Trophoblast cell (in vitro differentiated cells and primary cell): ENCODE measurements around the gene SEZ6. TPM values are rescaled to one million over a fixed set of nuclear protein-coding genes. Genes with fewer than 3 reads are reported as not detected.

Experiments
- DNase-seq, 2 donors: peaks; one replicate each; pipeline ENCODE4 v3.0.0-alpha.2; 2016
- H2AFZ ChIP-seq: 2 replicates; pipeline ENCODE4 v1.6.1; 2013; ENCODE audit warnings: low read length, moderate library complexity, mild to moderate bottlenecking; ENCODE audit not compliant: insufficient read depth, poor library complexity
- H2AK5ac ChIP-seq: 2 replicates; pipeline ENCODE4 v1.6.1; 2013; ENCODE audit warnings: mild to moderate bottlenecking, low read length
- H2BK120ac ChIP-seq: 2 replicates; pipeline ENCODE4 v1.6.1; 2013; ENCODE audit warnings: low read length, mild to moderate bottlenecking, moderate library complexity; ENCODE audit not compliant: insufficient read depth, poor library complexity
- H2BK12ac ChIP-seq: 2 replicates; pipeline ENCODE4 v1.6.1; 2013; ENCODE audit warnings: mild to moderate bottlenecking, low read length, moderate library complexity
- H2BK5ac ChIP-seq: 2 replicates; pipeline ENCODE4 v1.6.1; 2013; ENCODE audit warnings: low read length, low read depth, moderate library complexity, mild to moderate bottlenecking; ENCODE audit not compliant: poor library complexity
- H3K14ac ChIP-seq: 2 replicates; pipeline ENCODE4 v1.6.1; 2013; ENCODE audit warnings: mild to moderate bottlenecking, low read length
- H3K18ac ChIP-seq: 2 replicates; pipeline ENCODE4 v1.6.1; 2013; ENCODE audit warnings: mild to moderate bottlenecking, low read length
- H3K23ac ChIP-seq: 2 replicates; pipeline ENCODE4 v1.6.1; 2013; ENCODE audit warnings: low read length
- H3K27ac ChIP-seq: 2 replicates; pipeline ENCODE4 v1.5.1; 2013; ENCODE audit warnings: low read depth, mild to moderate bottlenecking, inconsistent platforms, low read length, moderate library complexity
- H3K27me3 ChIP-seq: 2 replicates; pipeline ENCODE4 v1.6.1; 2013; ENCODE audit warnings: inconsistent platforms, mild to moderate bottlenecking, low read length, moderate library complexity; ENCODE audit not compliant: insufficient read depth
- H3K36me3 ChIP-seq, 2 experiments: 1 replicate in 1 of 2; 2 replicates in 1 of 2; pipeline ENCODE4 v1.6.1; 2013; ENCODE audit warnings: low read length in 2 of 2, mild to moderate bottlenecking in 2 of 2, moderate library complexity in 1 of 2; ENCODE audit not compliant: insufficient read depth in 2 of 2, control insufficient read depth in 1 of 2
- H3K4ac ChIP-seq: 2 replicates; pipeline ENCODE4 v1.6.1; 2013; ENCODE audit warnings: low read depth, mild to moderate bottlenecking, low read length, moderate library complexity
- H3K4me1 ChIP-seq, 2 experiments: 1 replicate in 1 of 2; 2 replicates in 1 of 2; pipeline ENCODE4 v1.6.1; 2013; ENCODE audit warnings: low read length in 2 of 2, mild to moderate bottlenecking in 2 of 2, moderate library complexity in 1 of 2; ENCODE audit not compliant: insufficient read depth in 2 of 2, control insufficient read depth in 1 of 2
- H3K4me2 ChIP-seq: 2 replicates; pipeline ENCODE4 v1.6.1; 2013; ENCODE audit warnings: inconsistent platforms, mild to moderate bottlenecking, low read length, moderate library complexity
- H3K4me3 ChIP-seq: 2 replicates; pipeline ENCODE4 v1.5.1; 2013; ENCODE audit warnings: mild to moderate bottlenecking, low read depth, low read length, inconsistent platforms
- H3K79me1 ChIP-seq: one replicate; pipeline ENCODE4 v1.6.1; 2013; ENCODE audit warnings: low read length
- H3K79me2 ChIP-seq: 2 replicates; pipeline ENCODE4 v1.6.1; 2013; ENCODE audit warnings: low read length, mild to moderate bottlenecking; ENCODE audit not compliant: control insufficient read depth, insufficient read depth, poor library complexity
- H3K9ac ChIP-seq: 2 replicates; pipeline ENCODE4 v1.6.1; 2013; ENCODE audit warnings: mild to moderate bottlenecking, low read length
- H3K9me3 ChIP-seq: 2 replicates; pipeline ENCODE4 v1.6.1; 2013; ENCODE audit warnings: low read depth, mild to moderate bottlenecking, control low read depth, inconsistent platforms, low read length; ENCODE audit not compliant: insufficient read depth
- H4K12ac ChIP-seq: 2 replicates; pipeline ENCODE4 v1.6.1; 2013; ENCODE audit warnings: low read depth, mild to moderate bottlenecking, low read length, moderate library complexity
- H4K8ac ChIP-seq: 2 replicates; pipeline ENCODE4 v1.6.1; 2013; ENCODE audit warnings: low read depth, mild to moderate bottlenecking, low read length, moderate library complexity
- H4K91ac ChIP-seq: one replicate; pipeline ENCODE4 v1.6.1; 2013; ENCODE audit warnings: low read depth, mild to moderate bottlenecking, low read length, moderate library complexity
- WGBS: extraction: QIAGEN DNeasy Blood & Tissue Kit; methylation state at CpG from one replicate; pipeline ENCODE4 v1.1.7; 2013; ENCODE audit warnings: missing lambda C conversion rate; ENCODE audit not compliant: insufficient read length, insufficient coverage; ENCODE audit errors: extremely low coverage; 5-methylcytosine and 5-hydroxymethylcytosine counted together
- polyA plus RNA-seq: library from polyadenylated mRNA; stranded (reverse); fragments of 200-250 nt; gene quantifications from 2 replicates; pipeline ENCODE4 v1.2.3, GENCODE V29; 2013

SEZ6 gene, protein sequence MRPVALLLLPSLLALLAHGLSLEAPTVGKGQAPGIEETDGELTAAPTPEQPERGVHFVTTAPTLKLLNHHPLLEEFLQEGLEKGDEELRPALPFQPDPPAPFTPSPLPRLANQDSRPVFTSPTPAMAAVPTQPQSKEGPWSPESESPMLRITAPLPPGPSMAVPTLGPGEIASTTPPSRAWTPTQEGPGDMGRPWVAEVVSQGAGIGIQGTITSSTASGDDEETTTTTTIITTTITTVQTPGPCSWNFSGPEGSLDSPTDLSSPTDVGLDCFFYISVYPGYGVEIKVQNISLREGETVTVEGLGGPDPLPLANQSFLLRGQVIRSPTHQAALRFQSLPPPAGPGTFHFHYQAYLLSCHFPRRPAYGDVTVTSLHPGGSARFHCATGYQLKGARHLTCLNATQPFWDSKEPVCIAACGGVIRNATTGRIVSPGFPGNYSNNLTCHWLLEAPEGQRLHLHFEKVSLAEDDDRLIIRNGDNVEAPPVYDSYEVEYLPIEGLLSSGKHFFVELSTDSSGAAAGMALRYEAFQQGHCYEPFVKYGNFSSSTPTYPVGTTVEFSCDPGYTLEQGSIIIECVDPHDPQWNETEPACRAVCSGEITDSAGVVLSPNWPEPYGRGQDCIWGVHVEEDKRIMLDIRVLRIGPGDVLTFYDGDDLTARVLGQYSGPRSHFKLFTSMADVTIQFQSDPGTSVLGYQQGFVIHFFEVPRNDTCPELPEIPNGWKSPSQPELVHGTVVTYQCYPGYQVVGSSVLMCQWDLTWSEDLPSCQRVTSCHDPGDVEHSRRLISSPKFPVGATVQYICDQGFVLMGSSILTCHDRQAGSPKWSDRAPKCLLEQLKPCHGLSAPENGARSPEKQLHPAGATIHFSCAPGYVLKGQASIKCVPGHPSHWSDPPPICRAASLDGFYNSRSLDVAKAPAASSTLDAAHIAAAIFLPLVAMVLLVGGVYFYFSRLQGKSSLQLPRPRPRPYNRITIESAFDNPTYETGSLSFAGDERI
- polyA plus RNA-seq: 0.11 and 0.18 TPM in 2 replicates

DNA sequence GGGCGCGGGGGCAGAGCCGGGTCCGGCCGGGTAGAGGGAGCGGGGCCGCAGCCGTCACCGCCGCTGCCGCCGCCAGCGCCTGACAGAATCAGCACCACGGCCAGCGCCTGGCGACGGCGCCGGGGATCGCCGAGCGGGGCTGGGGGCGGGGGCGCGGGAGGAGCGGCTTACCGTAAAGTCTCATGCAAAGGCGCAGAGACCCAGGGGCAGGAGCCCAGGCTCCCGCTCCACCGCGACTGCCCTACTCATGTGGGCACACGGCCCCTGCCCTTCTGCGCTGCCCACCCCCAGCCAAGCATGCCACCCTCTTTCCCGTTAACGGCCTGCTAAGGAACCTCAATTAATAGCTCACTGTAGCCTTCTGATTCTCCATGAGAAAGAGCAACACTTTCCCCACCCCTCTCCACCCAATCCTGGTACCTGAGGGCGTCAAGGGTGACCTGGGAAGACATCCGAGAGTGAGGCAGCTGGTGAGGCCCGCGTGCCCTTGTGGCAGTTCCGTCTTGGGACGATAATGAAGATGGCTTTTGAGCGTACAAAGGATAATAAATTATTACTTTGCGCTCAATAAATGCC lies at the start of gene SEZ6:
Gene SEZ6 (minus strand): TSS at position 98 of the 576 bp plus-strand sequence. CDS start 164 bp downstream, outside the sequence.
- no peaks in the 10 kb centered on the region for H3K79me2 ChIP-seq
- H3K18ac ChIP-seq: no peak within 1 kb of the TSS
- H3K36me3 ChIP-seq: no peaks in the 10 kb centered on the region
- H4K91ac ChIP-seq: no peak within 1 kb of the TSS
- no peak within 1 kb of the TSS for H3K9ac ChIP-seq
- H3K27me3 ChIP-seq: peaks cover 20% of the 10 kb centered on the region
- no peak within 1 kb of the TSS for H4K12ac ChIP-seq
- H2BK120ac ChIP-seq: no peak within 1 kb of the TSS
- H3K4me1 ChIP-seq: no peaks in the 10 kb centered on the region
- no CpG with 5 or more reads among the region's 43 CpGs for WGBS
- H3K23ac ChIP-seq: no peak within 1 kb of the TSS
- H2AFZ ChIP-seq: no peak within 1 kb of the TSS
- no peak within 1 kb of the TSS for H3K4ac ChIP-seq
- no peaks in the 10 kb centered on the region for H3K9me3 ChIP-seq
- H3K4me2 ChIP-seq: no peak within 1 kb of the TSS
- no peak within 1 kb of the TSS for H3K27ac ChIP-seq
- no peak within 1 kb of the TSS for H3K14ac ChIP-seq
- H2BK12ac ChIP-seq: no peak within 1 kb of the TSS
- no peak within 1 kb of the TSS for H2AK5ac ChIP-seq
- H4K8ac ChIP-seq: no peak within 1 kb of the TSS
- H2BK5ac ChIP-seq: no peak within 1 kb of the TSS
- peak; percentile 56 to 83 for DNase-seq
- H3K4me3 ChIP-seq: no peak within 1 kb of the TSS
- no peaks in the 10 kb centered on the region for H3K79me1 ChIP-seq

- H2BK12ac ChIP-seq: no peak overlapping the region
- DNase-seq: no peak
- H3K18ac ChIP-seq: no peak overlapping the region
- no peak overlapping the region for H3K27ac ChIP-seq
- no peak overlapping the region for H3K14ac ChIP-seq
- no peaks in the 10 kb centered on the region for H3K79me1 ChIP-seq
- H2AFZ ChIP-seq: no peak overlapping the region
- H4K12ac ChIP-seq: no peak overlapping the region
- no peak overlapping the region for H2BK5ac ChIP-seq
- H3K36me3 ChIP-seq: no peaks in the 10 kb centered on the region
- no CpG with 5 or more reads among the region's 10 CpGs for WGBS
- no peak overlapping the region for H3K4me3 ChIP-seq
- H3K23ac ChIP-seq: no peak overlapping the region
- no peaks in the 10 kb centered on the region for H3K4me1 ChIP-seq
- H2BK120ac ChIP-seq: no peak overlapping the region
- no peak overlapping the region for H4K8ac ChIP-seq
- no peak overlapping the region for H3K9ac ChIP-seq
- no peak overlapping the region for H3K4me2 ChIP-seq
- no peaks in the 10 kb centered on the region for H3K79me2 ChIP-seq
- H3K9me3 ChIP-seq: no peaks in the 10 kb centered on the region
- no peak overlapping the region for H4K91ac ChIP-seq
- H3K27me3 ChIP-seq: no peaks in the 10 kb centered on the region
- H3K4ac ChIP-seq: no peak overlapping the region
- no peak overlapping the region for H2AK5ac ChIP-seq
These were observed 49.0 kb upstream of the SEZ6 start for GRCh38 chr17:29054835-29055234.

DNA sequence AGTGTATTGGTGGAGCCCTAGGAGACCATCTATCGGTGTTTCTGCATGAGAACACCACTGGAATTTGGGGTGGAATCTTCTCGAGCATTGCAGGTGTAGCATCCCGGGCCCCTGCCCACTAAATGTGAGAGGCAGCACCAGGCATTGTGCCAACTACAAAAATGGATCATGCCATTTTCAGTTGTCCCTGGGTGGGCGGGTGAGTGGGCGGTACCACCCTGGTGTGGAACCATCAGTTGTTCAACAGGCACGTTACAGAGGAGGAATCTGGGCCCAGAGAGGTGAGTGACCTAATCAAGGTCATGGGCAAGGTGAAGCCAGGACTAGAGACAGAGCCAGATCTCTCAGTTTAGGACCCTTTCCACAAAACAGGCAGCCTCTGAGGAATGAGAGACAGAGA lies 45.9 kb upstream of the SEZ6 start:
- no peak overlapping the region for H3K4ac ChIP-seq
- no peak overlapping the region for H2BK120ac ChIP-seq
- H3K9ac ChIP-seq: no peak overlapping the region
- H3K18ac ChIP-seq: no peak overlapping the region
- H3K14ac ChIP-seq: no peak overlapping the region
- H3K79me2 ChIP-seq: no peaks in the 10 kb centered on the region
- H3K27ac ChIP-seq: no peak overlapping the region
- H4K91ac ChIP-seq: no peak overlapping the region
- H2AK5ac ChIP-seq: no peak overlapping the region
- no peak overlapping the region for H2BK5ac ChIP-seq
- H3K79me1 ChIP-seq: no peaks in the 10 kb centered on the region
- no peaks in the 10 kb centered on the region for H3K9me3 ChIP-seq
- no peak overlapping the region for H3K4me2 ChIP-seq
- no peak overlapping the region for H4K12ac ChIP-seq
- H3K23ac ChIP-seq: no peak overlapping the region
- no peak for DNase-seq
- no peaks in the 10 kb centered on the region for H3K27me3 ChIP-seq
- no peak overlapping the region for H4K8ac ChIP-seq
- H3K36me3 ChIP-seq: no peaks in the 10 kb centered on the region
- H3K4me1 ChIP-seq: peaks cover 6 to 12% of the 10 kb centered on the region in 2 experiments
- H2AFZ ChIP-seq: no peak overlapping the region
- H3K4me3 ChIP-seq: no peak overlapping the region
- no peak overlapping the region for H2BK12ac ChIP-seq
- WGBS: no CpG with 5 or more reads among the region's 6 CpGs

- H3K14ac ChIP-seq: no peak overlapping the region
- H3K27me3 ChIP-seq: no peaks in the 10 kb centered on the region
- no peak overlapping the region for H3K4ac ChIP-seq
- H3K18ac ChIP-seq: no peak overlapping the region
- no peak overlapping the region for H2BK5ac ChIP-seq
- no CpG with 5 or more reads among the region's 12 CpGs for WGBS
- no peak overlapping the region for H2BK12ac ChIP-seq
- H3K36me3 ChIP-seq: no peaks in the 10 kb centered on the region
- H2AK5ac ChIP-seq: no peak overlapping the region
- no peak overlapping the region for H3K4me2 ChIP-seq
- no peak overlapping the region for H4K8ac ChIP-seq
- H4K12ac ChIP-seq: no peak overlapping the region
- no peak for DNase-seq
- H3K23ac ChIP-seq: no peak overlapping the region
- H2BK120ac ChIP-seq: no peak overlapping the region
- H3K9ac ChIP-seq: no peak overlapping the region
- H2AFZ ChIP-seq: no peak overlapping the region
- H3K79me2 ChIP-seq: no peaks in the 10 kb centered on the region
- no peaks in the 10 kb centered on the region for H3K79me1 ChIP-seq
- no peak overlapping the region for H3K27ac ChIP-seq
- H3K4me3 ChIP-seq: no peak overlapping the region
- H3K9me3 ChIP-seq: no peaks in the 10 kb centered on the region
- H3K4me1 ChIP-seq: peaks cover 6 to 14% of the 10 kb centered on the region in 2 experiments
- no peak overlapping the region for H4K91ac ChIP-seq
These were observed 45.4 kb upstream of the SEZ6 start for GRCh38 chr17:29051194-29051593.
